A549 (cell line): Measurements from ENCODE around the gene CELF3. TPM values are rescaled to one million over a fixed set of nuclear protein-coding genes. Genes with fewer than 3 reads are reported as not detected.

Experiments used
- ATAC-seq, 2 experiments: fragments of 200-7000 bp in 1 of 2; fragments of >200 bp in 1 of 2; cut with Nextera tagmentation in 1 of 2; cut with Tn5 transposase in 1 of 2; 3 replicates each; pipeline versions ENCODE4 v1.8.0 to v1.9.1; 2018 to 2020; ENCODE audit warnings: mild to moderate bottlenecking in 1 of 2, moderate library complexity in 1 of 2
- CTCF ChIA-PET: fragments of 300-600 bp; sonication (Branson Sonifier 250); formaldehyde crosslinking; extraction: SDS; loops from one replicate; lab custom pipeline; 2021; ENCODE audit warnings: antibody characterized with exemption, inconsistent platforms; lab: Yijun Ruan, JAX
- POLR2A ChIA-PET: fragments of 350-600 bp; formaldehyde crosslinking; extraction: SDS; loops from one replicate; lab custom pipeline; 2021; ENCODE audit warnings: antibody characterized with exemption, inconsistent platforms; lab: Yijun Ruan, JAX
- DNase-seq, 2 experiments: peaks; one replicate each; pipeline versions ENCODE4 v3.0.0 to v3.0.0-alpha.2; 2011 to 2016; ENCODE audit warnings: low read depth in 1 of 2, low spot score in 1 of 2
- FAIRE-seq: peaks from 2 replicates; lab custom pipeline; 2011; peaks lifted over from hg19 to GRCh38; lab: Jason Lieb, UNC
- H3K27ac ChIP-seq, 2 experiments: fragments of >200 bp; sonication (Bioruptor Twin); formaldehyde crosslinking; 3 replicates each; pipeline ENCODE4 v1.5.1; 2016 to 2017
- H3K4me1 ChIP-seq: fragments of >200 bp; sonication (Bioruptor Twin); formaldehyde crosslinking; 3 replicates; pipeline ENCODE4 v1.6.1; 2016
- H3K4me2 ChIP-seq: fragments of >200 bp; sonication (Bioruptor Twin); formaldehyde crosslinking; 3 replicates; pipeline ENCODE4 v1.6.1; 2016
- H3K4me3 ChIP-seq: fragments of >200 bp; sonication (Bioruptor Twin); formaldehyde crosslinking; 3 replicates; pipeline ENCODE4 v1.5.1; 2016
- H3K9me3 ChIP-seq: fragments of >200 bp; sonication (Bioruptor Twin); formaldehyde crosslinking; 3 replicates; pipeline ENCODE4 v1.6.1; 2016
- CEBPB ChIP-seq, 2 experiments: fragments of >200 bp in 1 of 2; sonication (Bioruptor Twin) in 1 of 2; formaldehyde crosslinking in 1 of 2; IDR thresholded peaks; 2 replicates each; pipeline ENCODE4 v1.6.1; 2012 to 2016
- CHD2 ChIP-seq: fragments of 150-350 bp; IDR thresholded peaks from 2 replicates; pipeline ENCODE4 v1.6.1; 2014; ENCODE audit warnings: low read length; ENCODE audit not compliant: partially characterized antibody
- ESRRA ChIP-seq: fragments of 150-350 bp; IDR thresholded peaks from 2 replicates; pipeline ENCODE4 v1.6.1; 2014; ENCODE audit warnings: mild to moderate bottlenecking, low read length, borderline replicate concordance
- GATA3 ChIP-seq: IDR thresholded peaks from 2 replicates; pipeline ENCODE4 v1.6.1; 2012; ENCODE audit warnings: borderline replicate concordance
- HES2 ChIP-seq: fragments of >200 bp; sonication (Bioruptor Twin); formaldehyde crosslinking; IDR thresholded peaks from 2 replicates; pipeline ENCODE4 v1.6.1; 2016
- HOXB5 ChIP-seq: fragments of 250-450 bp; sonication (Bioruptor Pico); IDR thresholded peaks from 2 replicates; pipeline ENCODE4 v1.5.0; 2020; ENCODE audit warnings: mild to moderate bottlenecking, moderate library complexity
- JUN ChIP-seq, 2 experiments: fragments of >200 bp; sonication (Bioruptor Twin); formaldehyde crosslinking; IDR thresholded peaks; 2 replicates in 1 of 2; 3 replicates in 1 of 2; pipeline ENCODE4 v1.6.1; 2016 to 2017
- JUNB ChIP-seq: fragments of >200 bp; sonication (Bioruptor Twin); formaldehyde crosslinking; IDR thresholded peaks from 2 replicates; pipeline ENCODE4 v1.6.1; 2016
- MAZ ChIP-seq: fragments of 150-350 bp; IDR thresholded peaks from 2 replicates; pipeline ENCODE4 v1.6.1; 2014; ENCODE audit warnings: antibody characterized with exemption, low read depth, low read length, borderline replicate concordance
- MYC ChIP-seq: IDR thresholded peaks from 2 replicates; pipeline ENCODE4 v1.6.1; 2012; ENCODE audit warnings: mild to moderate bottlenecking, inconsistent platforms, low read length, improper control_type of control experiment, borderline replicate concordance
- NPAS2 ChIP-seq: fragments of 250-450 bp; sonication (Bioruptor Pico); IDR thresholded peaks from 2 replicates; pipeline ENCODE4 v1.8.0; 2022; ENCODE audit warnings: mild to moderate bottlenecking, moderate library complexity, borderline replicate concordance
- PHF8 ChIP-seq: fragments of 200-600 bp; sonication (generic); IDR thresholded peaks from 2 replicates; pipeline ENCODE4 v1.6.1; 2016; ENCODE audit warnings: low read depth, mild to moderate bottlenecking, antibody characterized with exemption, moderate library complexity, borderline replicate concordance
- POLR2A ChIP-seq: IDR thresholded peaks from 2 replicates; pipeline ENCODE4 v1.6.1; 2012; ENCODE audit warnings: mild to moderate bottlenecking, low read length
- RAD21 ChIP-seq, 2 experiments: fragments of >200 bp in 1 of 2; sonication (Bioruptor Twin) in 1 of 2; formaldehyde crosslinking in 1 of 2; IDR thresholded peaks in 1 of 2; conservative IDR thresholded peaks in 1 of 2; 2 replicates in 1 of 2; 3 replicates in 1 of 2; pipeline ENCODE4 v1.6.1; 2012 to 2018; ENCODE audit warnings: inconsistent platforms in 1 of 2
- RNF2 ChIP-seq: fragments of 200-600 bp; sonication (generic); IDR thresholded peaks from 2 replicates; pipeline ENCODE4 v1.6.1; 2016; ENCODE audit warnings: low read depth, mild to moderate bottlenecking, antibody characterized with exemption, moderate library complexity, borderline replicate concordance
- SMC3 ChIP-seq: fragments of >200 bp; sonication (Bioruptor Twin); formaldehyde crosslinking; IDR thresholded peaks from 3 replicates; pipeline ENCODE4 v1.6.1; 2018; ENCODE audit warnings: inconsistent platforms
- TFCP2L1 ChIP-seq: fragments of 250-450 bp; sonication (Bioruptor Pico); IDR thresholded peaks from 2 replicates; pipeline ENCODE4 v1.5.0; 2021; ENCODE audit warnings: mild to moderate bottlenecking
- USF2 ChIP-seq: fragments of 450-650 bp; IDR thresholded peaks from 2 replicates; pipeline ENCODE4 v1.6.1; 2014; ENCODE audit warnings: antibody characterized with exemption
- ZC3H11A ChIP-seq: fragments of 450-650 bp; IDR thresholded peaks from 2 replicates; pipeline ENCODE4 v1.6.1; 2014; ENCODE audit warnings: antibody characterized with exemption, mild to moderate bottlenecking
- WGBS: methylation state at CpG from one replicate; pipeline ENCODE4 v1.1.6; 2017; ENCODE audit errors: missing lambda C conversion rate; 5-methylcytosine and 5-hydroxymethylcytosine counted together
- polyA plus RNA-seq, 4 experiments: library from polyadenylated mRNA; depleted of rRNA in 3 of 4; stranded (reverse); fragments of >200 nt; fragmentation: RNase III in 1 of 4; extraction: RNeasy Plus Mini Kit Qiagen cat#74134 plus additional on column Dnase treatment in 1 of 4; gene quantifications; 2 replicates in 3 of 4; 3 replicates in 1 of 4; pipeline ENCODE4 v1.2.3, GENCODE V29; 2011 to 2017
- TF ChIP-seq, protein P1 (sequence below): fragments of 200-600 bp; sonication (generic); IDR thresholded peaks from 2 replicates; pipeline ENCODE4 v1.6.1; 2016; ENCODE audit warnings: antibody characterized with exemption, mild to moderate bottlenecking, moderate library complexity
- TF ChIP-seq, protein P2 (sequence below): fragments of >200 bp; sonication (Bioruptor Twin); formaldehyde crosslinking; IDR thresholded peaks from 3 replicates; pipeline ENCODE4 v1.5.1; 2016

Gene CELF3
- polyA plus RNA-seq, 2 of the 4 experiments (the other 2 are of a cell fraction), result not detected

GRCh38 chr1:151701515-151701914 is 15.1 kb downstream of the CELF3 start (continued):
- TF ChIP-seq, protein P1, sequence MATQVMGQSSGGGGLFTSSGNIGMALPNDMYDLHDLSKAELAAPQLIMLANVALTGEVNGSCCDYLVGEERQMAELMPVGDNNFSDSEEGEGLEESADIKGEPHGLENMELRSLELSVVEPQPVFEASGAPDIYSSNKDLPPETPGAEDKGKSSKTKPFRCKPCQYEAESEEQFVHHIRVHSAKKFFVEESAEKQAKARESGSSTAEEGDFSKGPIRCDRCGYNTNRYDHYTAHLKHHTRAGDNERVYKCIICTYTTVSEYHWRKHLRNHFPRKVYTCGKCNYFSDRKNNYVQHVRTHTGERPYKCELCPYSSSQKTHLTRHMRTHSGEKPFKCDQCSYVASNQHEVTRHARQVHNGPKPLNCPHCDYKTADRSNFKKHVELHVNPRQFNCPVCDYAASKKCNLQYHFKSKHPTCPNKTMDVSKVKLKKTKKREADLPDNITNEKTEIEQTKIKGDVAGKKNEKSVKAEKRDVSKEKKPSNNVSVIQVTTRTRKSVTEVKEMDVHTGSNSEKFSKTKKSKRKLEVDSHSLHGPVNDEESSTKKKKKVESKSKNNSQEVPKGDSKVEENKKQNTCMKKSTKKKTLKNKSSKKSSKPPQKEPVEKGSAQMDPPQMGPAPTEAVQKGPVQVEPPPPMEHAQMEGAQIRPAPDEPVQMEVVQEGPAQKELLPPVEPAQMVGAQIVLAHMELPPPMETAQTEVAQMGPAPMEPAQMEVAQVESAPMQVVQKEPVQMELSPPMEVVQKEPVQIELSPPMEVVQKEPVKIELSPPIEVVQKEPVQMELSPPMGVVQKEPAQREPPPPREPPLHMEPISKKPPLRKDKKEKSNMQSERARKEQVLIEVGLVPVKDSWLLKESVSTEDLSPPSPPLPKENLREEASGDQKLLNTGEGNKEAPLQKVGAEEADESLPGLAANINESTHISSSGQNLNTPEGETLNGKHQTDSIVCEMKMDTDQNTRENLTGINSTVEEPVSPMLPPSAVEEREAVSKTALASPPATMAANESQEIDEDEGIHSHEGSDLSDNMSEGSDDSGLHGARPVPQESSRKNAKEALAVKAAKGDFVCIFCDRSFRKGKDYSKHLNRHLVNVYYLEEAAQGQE, result no peak

GRCh38 chr1:151693057-151693651 is 23.4 kb downstream of the CELF3 start:
- Histone ChIP-seq H3K4me3 (no peak overlapping the region), H3K27ac (no peak overlapping the region), H3K9me3 (no peaks in the 10 kb centered on the region), H3K4me1 (no peaks in the 10 kb centered on the region), H3K4me2 (no peak overlapping the region)
- FAIRE-seq (no peak), DNase-seq (peak; percentile 38 to 54), ATAC-seq (peak; percentile 83 to 90)
- no peak for TF ChIP-seq JUNB
- TF ChIP-seq, protein P2, sequence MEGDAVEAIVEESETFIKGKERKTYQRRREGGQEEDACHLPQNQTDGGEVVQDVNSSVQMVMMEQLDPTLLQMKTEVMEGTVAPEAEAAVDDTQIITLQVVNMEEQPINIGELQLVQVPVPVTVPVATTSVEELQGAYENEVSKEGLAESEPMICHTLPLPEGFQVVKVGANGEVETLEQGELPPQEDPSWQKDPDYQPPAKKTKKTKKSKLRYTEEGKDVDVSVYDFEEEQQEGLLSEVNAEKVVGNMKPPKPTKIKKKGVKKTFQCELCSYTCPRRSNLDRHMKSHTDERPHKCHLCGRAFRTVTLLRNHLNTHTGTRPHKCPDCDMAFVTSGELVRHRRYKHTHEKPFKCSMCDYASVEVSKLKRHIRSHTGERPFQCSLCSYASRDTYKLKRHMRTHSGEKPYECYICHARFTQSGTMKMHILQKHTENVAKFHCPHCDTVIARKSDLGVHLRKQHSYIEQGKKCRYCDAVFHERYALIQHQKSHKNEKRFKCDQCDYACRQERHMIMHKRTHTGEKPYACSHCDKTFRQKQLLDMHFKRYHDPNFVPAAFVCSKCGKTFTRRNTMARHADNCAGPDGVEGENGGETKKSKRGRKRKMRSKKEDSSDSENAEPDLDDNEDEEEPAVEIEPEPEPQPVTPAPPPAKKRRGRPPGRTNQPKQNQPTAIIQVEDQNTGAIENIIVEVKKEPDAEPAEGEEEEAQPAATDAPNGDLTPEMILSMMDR, result peak; percentile 75
- TF ChIP-seq SMC3, result peak; percentile 78
- peak; percentile 73 to 86 for TF ChIP-seq RAD21 (conservative IDR thresholded peaks at IDR 0.05 in 1 of 2, IDR thresholded peaks at IDR 0.05 in 1 of 2)
- WGBS, result 63% methylated on average over 4 of the region's 4 CpGs
- POLR2A ChIA-PET, result interaction anchor here (1.0 kb wide), 1 partner anchor 12 kb away, joined by 3 read pairs; no protein-coding TSS in a partner anchor
- CTCF ChIA-PET, result interaction anchor here (0.6 to 3.9 kb wide), 36 partner anchors 9 to 392 kb away, joined by 3 to 24 read pairs (median 4); partner anchors contain the start of gene RIIAD1

GRCh38 chr1:151692226-151692625 is 24.4 kb downstream of the CELF3 start:
- POLR2A ChIA-PET, result no interaction called here

DNA sequence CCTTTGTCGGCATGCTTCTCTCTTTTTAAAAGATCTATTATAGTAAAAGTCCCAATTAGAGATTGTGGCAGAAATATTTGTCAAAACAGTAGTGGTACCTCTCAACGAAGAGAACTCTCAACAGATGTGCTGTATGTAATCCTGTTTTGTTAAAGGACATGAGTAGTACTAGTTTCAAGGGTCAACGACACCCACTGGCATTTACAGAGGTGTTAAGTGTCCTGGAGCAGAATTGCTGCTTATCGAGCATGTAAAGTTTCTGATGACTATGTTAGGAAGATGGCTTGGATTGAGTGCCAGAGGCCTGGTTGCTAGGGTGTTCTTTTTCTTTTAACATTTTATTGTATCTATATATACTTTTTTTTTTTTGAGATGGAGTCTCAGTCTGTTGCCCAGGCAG is 27.1 kb downstream of the CELF3 start:
- Histone ChIP-seq H3K9me3 (no peaks in the 10 kb centered on the region), H3K4me1 (no peaks in the 10 kb centered on the region), H3K4me3 (no peak overlapping the region), H3K27ac (no peak overlapping the region), H3K4me2 (no peak overlapping the region)
- POLR2A ChIA-PET, result no interaction called here
- FAIRE-seq (no peak), DNase-seq (no peak), ATAC-seq (no peak)
- CTCF ChIA-PET, result interaction anchor here (1.0 to 2.1 kb wide), 3 partner anchors 46 to 155 kb away, joined by 5 to 6 read pairs (median 6); no protein-coding TSS in a partner anchor
- 82% methylated on average over 4 of the region's 4 CpGs for WGBS
- TF ChIP-seq TFCP2L1 (CRISPR knock-in tag) (no peak), ESRRA (no peak), MAZ (no peak), USF2 (no peak), HOXB5 (CRISPR knock-in tag) (no peak), MYC (no peak), RNF2 (no peak), CEBPB (IDR thresholded peaks at IDR 0.05) (no peak), SMC3 (no peak), HES2 (no peak), CHD2 (no peak), JUNB (no peak), NPAS2 (CRISPR knock-in tag) (no peak)
- TF ChIP-seq, protein P2, result no peak

More at GRCh38 chr1:151692226-151692625, 24.4 kb downstream of the CELF3 start:
- Histone ChIP-seq H3K9me3 (no peaks in the 10 kb centered on the region), H3K4me2 (no peak overlapping the region), H3K4me1 (no peaks in the 10 kb centered on the region), H3K4me3 (no peak overlapping the region)
- no peak for DNase-seq
- no peak for TF ChIP-seq POLR2A
- TF ChIP-seq GATA3, result no peak
- TF ChIP-seq ZC3H11A, result no peak
- no peak for TF ChIP-seq PHF8
- TF ChIP-seq JUN (IDR thresholded peaks at IDR 0.05), result no peak
- TF ChIP-seq, all 56 proteins: peak for 0
- H3K27ac ChIP-seq, result no peak overlapping the region
- WGBS, result 86% methylated on average over 3 of the region's 3 CpGs
- FAIRE-seq, result no peak
- no peak for ATAC-seq
- CTCF ChIA-PET, result interaction anchor here (0.7 to 3.9 kb wide), 14 partner anchors 8 to 233 kb away, joined by 3 to 24 read pairs (median 4); partner anchors contain the start of genes MRPL9 and POGZ
